HG02840 (cell line): ENCODE measurements around the gene MSH5.

Experiments used
- ATAC-seq: cut with Tn5 transposase; IDR thresholded peaks from one replicate; pipeline ENCODE4 v1.9.1; 2021; ENCODE audit warnings: mild to moderate bottlenecking, moderate library complexity, moderate number of reproducible peaks; ENCODE audit not compliant: unreplicated experiment, low FRiP score

Gene MSH5

GRCh38 chr6:31728767-31729514, 10.9 kb upstream of the MSH5 start, which contains the start of gene DDAH2:
Gene DDAH2, minus strand, starts transcription at chr6:31729299. Its CDS starts 138 bp downstream, at chr6:31729161.
- ATAC-seq: no peak

DNA sequence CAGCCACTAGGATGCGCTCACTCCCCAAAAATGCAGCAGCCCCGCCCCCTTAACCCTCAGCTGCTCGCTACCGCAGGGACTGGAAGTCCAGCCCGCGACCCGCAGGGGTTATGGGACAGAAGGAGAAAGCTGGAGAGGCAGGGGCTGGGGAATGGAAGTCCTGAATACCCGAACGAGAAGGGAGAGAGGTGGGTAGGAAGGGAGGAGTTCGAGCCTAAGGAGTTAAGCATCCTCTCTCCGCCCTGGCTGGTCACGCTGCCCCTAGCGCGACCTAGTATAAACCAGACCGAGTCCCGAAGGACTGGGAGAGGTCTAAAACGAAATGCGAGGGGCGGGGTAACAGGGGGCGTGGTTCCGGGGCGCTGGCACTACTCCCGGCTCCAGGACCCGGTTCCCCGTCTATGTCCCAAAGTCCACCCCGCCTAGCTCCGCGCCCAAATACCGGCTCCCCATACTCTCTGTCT, 10.3 kb upstream of the MSH5 start:
- peak; percentile 44 for ATAC-seq

- ATAC-seq: peak; percentile 30
These were observed 9.7 kb upstream of the MSH5 start for GRCh38 chr6:31729979-31730630.

GRCh38 chr6:31730631-31731086, 9.1 kb upstream of the MSH5 start:
- ATAC-seq: no peak

DNA sequence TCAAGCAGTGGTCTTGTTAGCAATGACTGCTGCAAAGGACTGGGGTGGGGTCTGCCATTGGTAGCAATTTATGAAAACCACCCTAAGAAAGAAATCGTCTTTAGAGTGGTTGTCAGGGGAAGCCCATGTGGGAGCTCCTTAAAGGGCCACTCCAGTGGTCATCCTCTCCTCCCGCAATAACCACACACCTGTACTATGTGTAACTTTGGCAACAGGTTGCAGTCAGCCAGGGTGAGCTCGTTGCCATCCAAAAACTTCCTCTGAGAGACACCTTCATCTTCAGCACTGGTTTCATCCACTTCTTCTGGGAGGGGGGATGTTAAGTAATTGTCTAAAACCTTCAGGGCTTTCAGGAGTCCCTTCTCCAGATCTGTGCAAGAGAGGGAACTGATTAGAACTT, 7.8 kb upstream of the MSH5 start:
- no peak for ATAC-seq

GRCh38 chr6:31733734-31734133, 6.1 kb upstream of the MSH5 start:
- ATAC-seq: no peak

- ATAC-seq: no peak
These were observed 5.5 kb upstream of the MSH5 start for GRCh38 chr6:31734247-31734820.

DNA sequence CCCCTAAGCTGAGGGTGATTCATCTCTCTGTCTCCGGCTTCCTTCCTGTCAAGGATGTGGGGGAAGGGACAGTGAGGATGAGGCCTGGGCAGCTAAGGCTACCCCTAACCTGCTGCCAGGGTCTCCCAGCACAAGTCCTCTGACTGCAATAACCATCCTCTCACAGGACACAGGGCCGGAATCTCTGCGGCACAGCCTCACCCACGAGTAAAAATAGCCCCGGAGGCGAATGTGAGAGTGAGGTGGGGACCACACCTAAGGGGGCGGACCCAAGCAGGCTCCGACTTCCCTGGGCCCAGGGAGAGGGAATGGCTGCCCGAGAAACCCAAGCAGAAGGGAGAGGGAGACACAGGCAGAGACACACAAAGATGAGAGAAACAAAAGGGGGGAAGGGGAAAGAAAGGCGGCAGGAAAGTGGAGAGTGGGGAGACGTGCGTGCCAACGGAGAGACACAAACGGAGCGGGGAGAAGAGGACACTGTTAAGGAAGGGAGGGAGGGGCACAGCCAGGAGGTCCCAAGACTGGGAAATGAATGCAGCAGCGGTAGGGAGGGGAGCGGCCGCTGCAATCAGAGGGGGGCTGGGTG, 4.9 kb upstream of the MSH5 start:
- no peak for ATAC-seq

DNA sequence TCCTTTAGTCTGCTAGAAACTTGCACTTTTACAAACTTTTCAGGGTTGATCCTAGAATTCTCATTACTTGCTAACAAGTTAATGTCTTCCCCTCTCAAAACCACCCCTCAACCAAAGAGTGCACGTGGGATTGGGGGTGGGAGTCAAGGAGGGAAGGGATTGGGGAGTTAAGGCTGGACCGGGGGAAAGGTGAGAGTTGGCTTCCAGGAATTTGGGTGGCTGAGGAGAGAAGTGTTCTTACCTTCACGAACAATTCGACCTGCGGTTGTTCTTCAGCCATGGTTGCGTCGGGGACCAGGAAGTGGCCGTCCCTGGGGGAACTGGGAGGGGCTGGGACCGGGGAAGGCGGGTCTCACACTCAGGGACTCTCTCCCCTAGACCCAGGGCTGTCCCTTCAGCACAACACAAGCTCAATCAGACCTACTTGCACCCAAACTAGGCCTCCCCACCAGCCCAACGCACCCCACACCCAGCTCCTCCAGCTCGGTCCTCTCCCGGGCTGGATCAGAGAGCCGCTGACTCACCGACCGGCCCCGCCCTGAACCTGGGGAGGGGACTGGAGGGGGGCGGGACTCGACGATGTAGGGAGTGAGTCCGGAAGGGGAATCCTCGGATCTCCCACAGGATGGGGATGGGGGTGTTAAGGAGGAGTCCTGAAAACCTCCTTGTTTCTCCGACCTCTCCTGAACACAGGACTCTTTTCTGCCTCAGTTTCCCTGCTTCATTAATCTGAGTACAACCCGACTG, 3.6 kb upstream of the MSH5 start, which contains the start of gene CLIC1:
CLIC1 (minus strand) TSS at position 510 of the 747 bp plus-strand sequence; CDS start at position 280, 230 bp downstream.
- no peak for ATAC-seq

DNA sequence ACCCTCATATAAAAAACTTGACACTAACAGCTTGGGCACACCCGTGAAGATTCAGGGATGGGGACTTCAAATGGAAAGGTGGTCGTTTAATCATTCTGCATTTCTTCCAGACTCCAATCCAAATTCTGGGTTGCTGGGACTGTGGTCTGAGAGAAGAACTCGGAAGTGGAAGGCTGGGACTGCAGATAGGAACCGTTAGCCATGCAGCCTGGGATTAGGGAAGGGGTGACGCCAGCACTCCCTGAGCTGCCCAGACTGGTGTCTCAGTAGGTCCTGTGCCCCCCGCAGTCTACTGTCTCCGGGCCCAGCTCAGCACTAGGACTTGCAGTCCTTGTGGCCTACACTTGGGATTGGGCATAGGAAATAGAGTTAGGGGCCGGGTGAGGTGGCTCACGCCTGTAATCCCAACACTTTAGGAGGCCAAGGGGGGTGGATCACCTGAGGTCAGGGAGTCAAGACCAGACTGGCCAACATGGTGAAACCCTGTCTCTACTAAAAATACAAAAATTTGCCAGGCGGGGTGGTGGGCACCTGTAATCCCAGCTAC, 3.0 kb upstream of the MSH5 start:
- no peak for ATAC-seq

DNA sequence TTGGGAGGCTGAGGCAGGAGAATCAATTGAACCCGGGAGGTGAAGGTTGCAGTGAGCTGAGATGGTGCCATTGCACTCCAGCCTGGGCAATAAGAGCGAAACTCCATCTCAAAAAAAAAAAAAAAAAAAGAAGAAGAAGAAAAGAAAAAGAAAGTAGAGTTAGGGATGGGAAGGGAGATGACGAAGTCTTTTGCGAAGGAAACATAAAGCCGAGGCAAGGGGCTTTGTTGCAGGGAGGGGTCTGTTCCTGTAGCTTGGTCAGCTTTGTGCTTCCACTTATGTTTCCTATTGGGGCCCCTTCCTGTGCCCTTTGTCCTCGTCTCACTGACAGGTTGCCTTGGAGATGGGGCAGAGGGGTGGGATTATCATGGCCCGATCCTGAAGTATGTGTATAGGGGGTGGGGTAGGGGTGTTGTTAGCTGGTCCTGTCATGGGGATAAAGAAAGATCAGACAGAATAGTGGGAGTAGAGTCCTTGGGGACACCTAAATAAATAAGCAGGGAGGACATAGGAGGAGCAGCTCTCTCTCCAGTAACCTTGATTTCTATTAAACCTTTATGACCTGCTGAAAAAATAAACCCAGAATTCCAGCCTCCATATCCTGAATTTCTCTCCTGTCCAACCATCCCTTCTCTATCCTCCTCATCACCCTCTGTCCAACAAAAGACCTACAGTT, 2.4 kb upstream of the MSH5 start:
- no peak for ATAC-seq

GRCh38 chr6:31737991-31738979, 1.5 kb upstream of the MSH5 start:
- ATAC-seq: no peak

GRCh38 chr6:31740397-31741223, 805 bp downstream of the MSH5 start:
- no peak for ATAC-seq

- ATAC-seq: no peak
These were observed 2.0 kb downstream of the MSH5 start for GRCh38 chr6:31741815-31742214.

GRCh38 chr6:31742894-31743293, 3.1 kb downstream of the MSH5 start:
- no peak for ATAC-seq

DNA sequence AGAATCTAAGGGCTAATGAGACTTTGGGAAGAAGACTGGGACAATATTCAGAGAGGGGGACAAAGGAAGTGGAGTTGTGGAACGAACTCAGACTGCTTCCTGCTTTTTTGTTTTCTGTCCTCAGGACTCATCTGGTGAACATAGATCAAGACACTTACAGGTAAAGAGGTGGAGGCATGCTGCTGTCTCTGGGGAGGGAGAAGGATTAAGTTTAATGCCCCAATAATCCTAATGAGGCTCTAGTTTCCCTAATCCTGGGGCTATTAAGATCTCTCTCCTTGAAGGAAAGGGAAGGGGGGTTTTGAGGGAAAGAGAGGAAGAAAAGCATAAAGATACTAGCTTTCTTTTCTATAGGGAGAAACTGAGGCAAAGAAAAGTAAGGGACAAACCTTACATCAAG, 4.6 kb downstream of the MSH5 start:
- ATAC-seq: no peak

GRCh38 chr6:31749301-31750036, 9.7 kb downstream of the MSH5 start:
- ATAC-seq: no peak
